Transverse colon (tissue), 4 donors: ENCODE data around the gene ZNF23. TPM values are rescaled to one million over a fixed set of nuclear protein-coding genes. Genes with fewer than 3 reads are reported as not detected.

ENCODE experiments used
- DNase-seq: peaks from one replicate; pipeline ENCODE4 v3.0.0-alpha.2; 2019
- H3K27ac ChIP-seq, 4 donors: fragments of 200-600 bp; sonication (generic); 2 replicates each; pipeline ENCODE4 v1.5.1; 2016 to 2018; ENCODE audit warnings: inconsistent platforms in 4 of 4
- H3K27me3 ChIP-seq: fragments of 200-600 bp; sonication (generic); 2 replicates; pipeline ENCODE4 v1.5.1; 2017; ENCODE audit warnings: inconsistent platforms
- H3K36me3 ChIP-seq, 4 donors: fragments of 200-600 bp; sonication (generic); 2 replicates each; pipeline ENCODE4 v1.5.1; 2017 to 2019; ENCODE audit warnings: inconsistent platforms in 4 of 4
- H3K4me1 ChIP-seq, 4 donors: fragments of 200-600 bp; sonication (generic); 2 replicates each; pipeline ENCODE4 v1.5.1; 2017 to 2020; ENCODE audit warnings: inconsistent platforms in 4 of 4
- H3K4me3 ChIP-seq, 4 donors: fragments of 200-600 bp; sonication (generic); 1 replicate in 1 of 4; 2 replicates in 3 of 4; pipeline versions ENCODE4 v1.5.1 to v1.6.1; 2017 to 2019; ENCODE audit warnings: inconsistent platforms in 4 of 4
- H3K9me3 ChIP-seq, 2 donors: fragments of 200-600 bp; sonication (generic); 2 replicates each; pipeline ENCODE4 v1.5.1; 2017 to 2019; ENCODE audit warnings: inconsistent platforms in 2 of 2
- CTCF ChIP-seq, 5 experiments: fragments of 200-600 bp in 3 of 5; fragments of 450-650 bp in 2 of 5; sonication (generic) in 3 of 5; IDR thresholded peaks; 1 replicate in 2 of 5; 2 replicates in 3 of 5; pipeline ENCODE4 v1.5.1; 2016 to 2017; ENCODE audit warnings: antibody characterized with exemption in 5 of 5, inconsistent platforms in 3 of 5, mild to moderate bottlenecking in 2 of 5, moderate library complexity in 1 of 5
- EP300 ChIP-seq: sonication (generic); formaldehyde crosslinking; IDR thresholded peaks from one replicate; pipeline ENCODE4 v1.6.1; 2017; ENCODE audit warnings: antibody characterized with exemption, low read depth
- POLR2A ChIP-seq: fragments of 450-650 bp; IDR thresholded peaks from one replicate; pipeline ENCODE4 v1.6.1; 2016; ENCODE audit warnings: antibody characterized with exemption, mild to moderate bottlenecking, moderate library complexity
- POLR2AphosphoS5 ChIP-seq, 3 donors: sonication (generic); formaldehyde crosslinking; IDR thresholded peaks; one replicate each; pipeline ENCODE4 v1.6.1; 2016; ENCODE audit warnings: antibody characterized with exemption in 3 of 3
- WGBS, 2 donors: methylation state at CpG; one replicate each; pipeline ENCODE4 v1.1.5; 2018; ENCODE audit warnings: low coverage in 1 of 2; 5-methylcytosine and 5-hydroxymethylcytosine counted together
- in situ Hi-C, 4 donors: fragments of 200-750 bp; cut with MboI; loops; one replicate each; pipeline versions ENCODE4 v1.15.0 to v1.15.1; 2017; ENCODE audit warnings: low sequenced_read_pairs in 3 of 4, low pct_ligation_motif_present in 1 of 4, low pct_unique_long_range_greater_than_20kb in 1 of 4
- intact Hi-C: fragments of 100-400 bp; cut with DNase I; formaldehyde crosslinking; loops from one replicate; pipeline ENCODE4 v1.15.1; 2023; ENCODE audit warnings: low total_unique reads
- total RNA-seq, 4 donors: library from RNA; depleted of rRNA; stranded (reverse); fragments of >200 nt; gene quantifications; one replicate each; pipeline ENCODE4 v1.1.0, GENCODE V29; 2016

ZNF23 gene
- total RNA-seq, 4 donors from 2014 or later = 5.0 to 12.2 (median 7.0) TPM

GRCh38 chr16:71453036-71453435, 9.0 kb downstream of the ZNF23 start:
- peaks cover 8 to 74% (median 42%) of the 10 kb centered on the region in 4 donors for H3K36me3 ChIP-seq
- in situ Hi-C loops = no loop called here

GRCh38 chr16:71449020-71449419, 13.0 kb downstream of the ZNF23 start:
- intact Hi-C loops (no loop called here), in situ Hi-C loops (no loop called here)
- Histone ChIP-seq H3K4me3 (no peak overlapping the region), H3K27ac (no peak overlapping the region), H3K36me3 (peaks cover 8 to 64% (median 38%) of the 10 kb centered on the region in 4 donors), H3K9me3 (peaks cover 55 to 73% of the 10 kb centered on the region in 2 donors), H3K4me1 (no peaks in the 10 kb centered on the region), H3K27me3 (no peaks in the 10 kb centered on the region)
- no peak for DNase-seq
- no peak for TF ChIP-seq EP300
- no peak for TF ChIP-seq POLR2AphosphoS5 (IDR thresholded peaks at IDR 0.05)
- TF ChIP-seq POLR2A = no peak
- no peak for TF ChIP-seq CTCF (IDR thresholded peaks at IDR 0.05)
- 90 to 100% methylated on average over 3 of the region's 3 CpGs for WGBS, 2 donors

More at GRCh38 chr16:71453036-71453435, 9.0 kb downstream of the ZNF23 start:
- intact Hi-C loops = no loop called here
- no peak overlapping the region for H3K4me3 ChIP-seq
- H3K27ac ChIP-seq = no peak overlapping the region
- no peak for TF ChIP-seq POLR2A
- TF ChIP-seq POLR2AphosphoS5 (IDR thresholded peaks at IDR 0.05) = no peak
- TF ChIP-seq EP300 = no peak
- no peak for TF ChIP-seq CTCF (IDR thresholded peaks at IDR 0.05)
- DNase-seq = no peak
- H3K27me3 ChIP-seq = no peaks in the 10 kb centered on the region
- H3K4me1 ChIP-seq = no peaks in the 10 kb centered on the region
- H3K9me3 ChIP-seq = peaks cover 24 to 37% of the 10 kb centered on the region in 2 donors

- no peaks in the 10 kb centered on the region for H3K27me3 ChIP-seq
- in situ Hi-C loops = no loop called here
- intact Hi-C loops = no loop called here
These were observed 13.7 kb downstream of the ZNF23 start for GRCh38 chr16:71448274-71448866.

GRCh38 chr16:71443714-71444113, 18.3 kb downstream of the ZNF23 start:
- Histone ChIP-seq H3K4me3 (no peak overlapping the region), H3K9me3 (peaks cover 38 to 49% of the 10 kb centered on the region in 2 donors), H3K4me1 (no peaks in the 10 kb centered on the region), H3K36me3 (peaks cover 0 to 12% (median 7%) of the 10 kb centered on the region in 4 donors), H3K27ac (no peak overlapping the region), H3K27me3 (peaks cover 8% of the 10 kb centered on the region)
- no peak for DNase-seq
- no peak for TF ChIP-seq CTCF (IDR thresholded peaks at IDR 0.05)
- TF ChIP-seq EP300 = no peak
- no peak for TF ChIP-seq POLR2A
- TF ChIP-seq POLR2AphosphoS5 (IDR thresholded peaks at IDR 0.05) = no peak
- WGBS, 2 donors = 85% methylated on average over 1 of the region's 6 CpGs; no CpG with 5 or more reads in 1 of the 2 donors
- in situ Hi-C loops (no loop called here), intact Hi-C loops (no loop called here)

More at GRCh38 chr16:71448274-71448866, 13.7 kb downstream of the ZNF23 start:
- no peak for TF ChIP-seq POLR2AphosphoS5 (IDR thresholded peaks at IDR 0.05)
- no peak for TF ChIP-seq CTCF (IDR thresholded peaks at IDR 0.05)
- no peak for TF ChIP-seq POLR2A
- TF ChIP-seq EP300 = no peak
- H3K4me3 ChIP-seq = no peak overlapping the region
- no peak overlapping the region for H3K27ac ChIP-seq
- peaks cover 8 to 58% (median 35%) of the 10 kb centered on the region in 4 donors for H3K36me3 ChIP-seq
- no peak for DNase-seq
- peaks cover 55 to 76% of the 10 kb centered on the region in 2 donors for H3K9me3 ChIP-seq
- 99% methylated on average over 7 of the region's 7 CpGs for WGBS, 2 donors
- no peaks in the 10 kb centered on the region for H3K4me1 ChIP-seq
